HL-60 (cell line): Measurements from ENCODE around the gene LY6G6D.
A peak's percentile ranks its signal among the peaks of the same experiment; 100 is the strongest.

Source experiments
- CTCF ChIP-seq: IDR thresholded peaks from one replicate; pipeline ENCODE4 v1.5.1; 2011; ENCODE audit warnings: low read length, control low read depth, inconsistent platforms; ENCODE audit not compliant: insufficient read depth
- POLR2AphosphoS5 ChIP-seq: IDR thresholded peaks from 2 replicates; pipeline ENCODE4 v1.6.1; 2012; ENCODE audit warnings: low read depth
- REST ChIP-seq: IDR thresholded peaks from 2 replicates; pipeline ENCODE4 v1.6.1; 2012; ENCODE audit warnings: low read depth; ENCODE audit not compliant: insufficient replicate concordance

GRCh38 chr6:31729979-31730630 is 15.0 kb downstream of the LY6G6D start:
- TF ChIP-seq CTCF (no peak), POLR2AphosphoS5 (peak; percentile 88), REST (no peak)
